HepG2 (cell line): ENCODE measurements around the gene RAB36. TPM values are rescaled to one million over a fixed set of nuclear protein-coding genes. Genes with fewer than 3 reads are reported as not detected.

Experiments used
- CREBL2 ChIP-seq: sonication (generic); formaldehyde crosslinking; IDR thresholded peaks from 2 replicates; pipeline ENCODE4 v1.8.1; 2023; ENCODE audit warnings: missing genetic modification reagents, mild to moderate bottlenecking, borderline replicate concordance
- DR1 ChIP-seq: sonication (generic); formaldehyde crosslinking; IDR thresholded peaks from 2 replicates; pipeline ENCODE4 v1.8.0; 2021; ENCODE audit warnings: mild to moderate bottlenecking, missing genetic modification reagents, inconsistent platforms
- FOXJ3 ChIP-seq: sonication (generic); formaldehyde crosslinking; IDR thresholded peaks from 2 replicates; pipeline ENCODE4 v1.4.0; 2020; ENCODE audit warnings: missing genetic modification reagents, mild to moderate bottlenecking, borderline replicate concordance
- HHEX ChIP-seq: IDR thresholded peaks from 2 replicates; pipeline ENCODE4 v1.6.1; 2016; ENCODE audit warnings: control low read depth
- HOXA7 ChIP-seq: sonication (generic); formaldehyde crosslinking; IDR thresholded peaks from 2 replicates; pipeline ENCODE4 v1.8.1; 2022; ENCODE audit warnings: mild to moderate bottlenecking, missing genetic modification reagents, moderate library complexity
- ISX ChIP-seq: sonication (generic); formaldehyde crosslinking; conservative IDR thresholded peaks from 2 replicates; pipeline ENCODE4 v1.5.0; 2020; ENCODE audit warnings: missing genetic modification reagents
- KAT7 ChIP-seq: IDR thresholded peaks from 2 replicates; pipeline ENCODE4 v1.6.1; 2018; ENCODE audit warnings: borderline replicate concordance, missing compliant biosample characterization
- MLXIP ChIP-seq: sonication (generic); formaldehyde crosslinking; IDR thresholded peaks from 2 replicates; pipeline ENCODE4 v1.9.0; 2021; ENCODE audit warnings: missing genetic modification reagents, borderline replicate concordance
- NKX3-1 ChIP-seq: sonication (generic); formaldehyde crosslinking; IDR thresholded peaks from 2 replicates; pipeline ENCODE4 v1.5.0; 2020; ENCODE audit warnings: missing genetic modification reagents
- PAF1 ChIP-seq: IDR thresholded peaks from 2 replicates; pipeline ENCODE4 v1.6.1; 2016; ENCODE audit warnings: missing genetic modification reagents, missing compliant biosample characterization
- RAD51 ChIP-seq: fragments of 450-650 bp; IDR thresholded peaks from 2 replicates; pipeline ENCODE4 v1.6.1; 2016; ENCODE audit warnings: borderline replicate concordance
- SIN3A ChIP-seq: IDR thresholded peaks from 2 replicates; pipeline ENCODE4 v1.6.1; 2011; ENCODE audit warnings: low read depth, mild to moderate bottlenecking, control low read depth, low read length, borderline replicate concordance
- SNRNP70 ChIP-seq: fragments of 200-400 bp; formaldehyde crosslinking; IDR thresholded peaks from 2 replicates; pipeline ENCODE4 v1.6.1; 2017; ENCODE audit warnings: mild to moderate bottlenecking, low read depth, low read length, moderate library complexity
- TCF7L2 ChIP-seq: IDR thresholded peaks from 2 replicates; pipeline ENCODE4 v1.6.1; 2011; ENCODE audit warnings: mild to moderate bottlenecking, low read depth, low read length, moderate library complexity
- ZBTB3 ChIP-seq: sonication (generic); formaldehyde crosslinking; IDR thresholded peaks from 2 replicates; pipeline ENCODE4 v1.4.0; 2020; ENCODE audit warnings: low read depth, mild to moderate bottlenecking, moderate library complexity, missing genetic modification reagents, borderline replicate concordance
- ZFP41 ChIP-seq: sonication (generic); formaldehyde crosslinking; IDR thresholded peaks from 2 replicates; pipeline ENCODE4 v1.4.0; 2020; ENCODE audit warnings: mild to moderate bottlenecking, missing genetic modification reagents, borderline replicate concordance
- ZNF432 ChIP-seq: sonication (generic); formaldehyde crosslinking; IDR thresholded peaks from 2 replicates; pipeline ENCODE4 v1.5.0; 2020; ENCODE audit warnings: missing genetic modification reagents, mild to moderate bottlenecking, borderline replicate concordance
- ZNF451 ChIP-seq: sonication (generic); formaldehyde crosslinking; IDR thresholded peaks from 2 replicates; pipeline ENCODE4 v1.5.0; 2020; ENCODE audit warnings: mild to moderate bottlenecking, missing genetic modification reagents
- ZNF558 ChIP-seq: sonication (generic); formaldehyde crosslinking; IDR thresholded peaks from 2 replicates; pipeline ENCODE4 v1.9.0; 2022; ENCODE audit warnings: mild to moderate bottlenecking, missing genetic modification reagents, borderline replicate concordance
- ZNF609 ChIP-seq: sonication (generic); formaldehyde crosslinking; IDR thresholded peaks from 2 replicates; pipeline ENCODE4 v1.4.0; 2020; ENCODE audit warnings: mild to moderate bottlenecking, missing genetic modification reagents, borderline replicate concordance
- ZNF709 ChIP-seq: sonication (generic); formaldehyde crosslinking; IDR thresholded peaks from 2 replicates; pipeline ENCODE4 v1.5.0; 2020; ENCODE audit warnings: mild to moderate bottlenecking, missing genetic modification reagents
- ZSCAN30 ChIP-seq: sonication (generic); formaldehyde crosslinking; IDR thresholded peaks from 2 replicates; pipeline ENCODE4 v1.5.0; 2020; ENCODE audit warnings: mild to moderate bottlenecking, missing genetic modification reagents
- ZSCAN31 ChIP-seq: sonication (generic); formaldehyde crosslinking; IDR thresholded peaks from 2 replicates; pipeline ENCODE4 v1.5.0; 2020; ENCODE audit warnings: low read depth, mild to moderate bottlenecking, missing genetic modification reagents
- polyA plus RNA-seq, 8 experiments: library from polyadenylated mRNA; depleted of rRNA in 3 of 8; stranded (reverse) in 7 of 8; unstranded in 1 of 8; fragments of >200 nt; fragmentation: Illumina TruSeq in 4 of 8; extraction: Trizol in 4 of 8; gene quantifications; 2 replicates each; pipeline versions ENCODE4 v1.2.1 to v1.2.3, GENCODE V29; 2011 to 2016; ENCODE audit warnings: low read depth in 4 of 8, missing spikeins in 1 of 8, mixed read lengths in 1 of 8; ENCODE audit not compliant: insufficient read depth in 1 of 8
- total RNA-seq, 5 experiments: library from RNA; depleted of rRNA; stranded (reverse); fragments of >200 nt; fragmentation: Illumina TruSeq; extraction: Trizol; gene quantifications; 2 replicates each; pipeline ENCODE4 v1.2.3, GENCODE V29; 2016; ENCODE audit warnings: low read depth in 1 of 5

The RAB36 gene
- total and polyA plus RNA-seq, 2 of the 13 experiments (the other 11 are each of a cell fraction or from before 2014, with no cell fraction given): 0.24 to 0.86 TPM

- TF ChIP-seq CREBL2 (no peak), NKX3-1 (CRISPR knock-in tag) (no peak), ZNF432 (CRISPR knock-in tag) (no peak), ZBTB3 (CRISPR knock-in tag) (no peak), MLXIP (CRISPR knock-in tag) (no peak), ZNF709 (CRISPR knock-in tag) (no peak), SIN3A (no peak), ZNF451 (CRISPR knock-in tag) (no peak), ZNF558 (CRISPR knock-in tag) (no peak), HOXA7 (CRISPR knock-in tag) (no peak), HHEX (CRISPR knock-in tag) (no peak), ZSCAN30 (CRISPR knock-in tag) (no peak), ISX (CRISPR knock-in tag) (no peak), ZNF609 (CRISPR knock-in tag) (no peak), KAT7 (CRISPR knock-in tag) (no peak), ZFP41 (CRISPR knock-in tag) (no peak), ZSCAN31 (CRISPR knock-in tag) (no peak), TCF7L2 (no peak), RAD51 (no peak), FOXJ3 (CRISPR knock-in tag) (no peak), PAF1 (CRISPR knock-in tag) (no peak), SNRNP70 (no peak), DR1 (CRISPR knock-in tag) (no peak)
These were observed 7.2 kb downstream of the RAB36 start (continued) for GRCh38 chr22:23152238-23153114.
